Activated B cell treated with CpG ODN at 0.5 μM for 24 hours (primary cell): Measurements from ENCODE around the gene DNMT3B. TPM values are rescaled to one million over a fixed set of nuclear protein-coding genes. Genes with fewer than 3 reads are reported as not detected.

Experiments
- ATAC-seq: fragments of 200-7000 bp; cut with Tn5 transposase; one replicate; pipeline ENCODE4 v1.10.0; 2021; ENCODE audit warnings: low read depth, mild to moderate bottlenecking, moderate library complexity
- CTCF ChIA-PET: fragments of 350-600 bp; sonication (Branson Sonifier 250); formaldehyde crosslinking; loops from one replicate; lab custom pipeline; 2021; ENCODE audit warnings: antibody characterized with exemption; lab: Charles Lee
- POLR2A ChIA-PET: fragments of 350-600 bp; sonication (Branson Sonifier 250); formaldehyde crosslinking; loops from one replicate; lab custom pipeline; 2021; ENCODE audit warnings: antibody characterized with exemption; lab: Charles Lee
- DNase-seq: peaks from one replicate; pipeline ENCODE4 v3.0.0; 2022
- H3K27ac Mint-ChIP-seq: one replicate; pipeline ENCODE4 v1.8.0; 2020; ENCODE audit warnings: mixed read lengths
- H3K27me3 Mint-ChIP-seq: one replicate; pipeline ENCODE4 v1.8.0; 2021; ENCODE audit warnings: mixed read lengths
- H3K36me3 Mint-ChIP-seq: one replicate; pipeline ENCODE4 v1.8.0; 2021; ENCODE audit warnings: low read depth, mixed read lengths
- H3K4me1 Mint-ChIP-seq: one replicate; pipeline ENCODE4 v1.8.0; 2021; ENCODE audit warnings: mixed read lengths
- H3K4me3 Mint-ChIP-seq: one replicate; pipeline ENCODE4 v1.8.0; 2020; ENCODE audit warnings: mild to moderate bottlenecking, mixed read lengths
- H3K9me3 Mint-ChIP-seq: one replicate; pipeline ENCODE4 v1.8.0; 2020; ENCODE audit warnings: mixed read lengths
- CTCF ChIP-seq: fragments of 200-600 bp; IDR thresholded peaks from one replicate; pipeline ENCODE4 v1.8.0; 2022; ENCODE audit warnings: antibody characterized with exemption, mild to moderate bottlenecking
- intact Hi-C: fragments of 100-400 bp; cut with micrococcal nuclease; formaldehyde crosslinking; loops from one replicate; pipeline ENCODE4 v1.15.1; 2024
- total RNA-seq: library from RNA; stranded (reverse); gene quantifications from 2 replicates; pipeline ENCODE4 v1.2.3, GENCODE V29; 2022

Gene DNMT3B
- total RNA-seq, 1 donor from 2014 or later, result 0.20 TPM

DNA sequence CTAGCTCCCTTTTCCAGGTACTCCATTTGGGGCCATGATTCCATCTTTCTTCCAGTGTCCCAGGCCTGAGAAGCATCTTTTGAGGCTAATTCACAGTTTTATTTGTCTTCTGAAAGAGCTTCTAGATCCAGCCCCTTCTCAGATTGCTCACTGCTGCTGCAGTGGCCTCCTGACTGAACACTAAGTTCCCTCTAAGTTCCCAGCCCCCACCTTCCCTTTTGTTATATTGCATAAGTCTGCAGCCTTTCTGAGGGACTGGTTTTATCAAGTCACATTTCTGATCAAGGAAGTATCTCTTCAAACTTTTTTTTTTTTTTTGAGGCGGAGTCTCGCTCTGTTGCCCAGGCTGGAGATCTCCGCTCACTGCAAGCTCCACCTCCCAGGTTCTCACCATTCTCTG, 68.3 kb downstream of the DNMT3B start:
- Mint-ChIP-seq H3K27me3 (no peaks in the 10 kb centered on the region), H3K36me3 (peaks cover 86% of the 10 kb centered on the region), H3K9me3 (no peaks in the 10 kb centered on the region), H3K4me1 (peaks cover 9% of the 10 kb centered on the region), H3K27ac (no peak overlapping the region), H3K4me3 (no peak overlapping the region)
- DNase-seq (no peak), ATAC-seq (no peak)
- CTCF ChIA-PET, result interaction anchor here (0.7 to 0.9 kb wide), 2 partner anchors 10 to 41 kb away, joined by 3 read pairs; no protein-coding TSS in a partner anchor
- TF ChIP-seq CTCF, result no peak
- POLR2A ChIA-PET, result interaction anchor here (1.3 to 1.6 kb wide), 2 partner anchors 10 to 87 kb away, joined by 4 to 6 read pairs; partner anchors contain the start of genes COMMD7 and MAPRE1
- intact Hi-C loops, result loop anchor here (5.0 kb wide), 1 partner anchor 38 kb away; no protein-coding TSS in a partner anchor

DNA sequence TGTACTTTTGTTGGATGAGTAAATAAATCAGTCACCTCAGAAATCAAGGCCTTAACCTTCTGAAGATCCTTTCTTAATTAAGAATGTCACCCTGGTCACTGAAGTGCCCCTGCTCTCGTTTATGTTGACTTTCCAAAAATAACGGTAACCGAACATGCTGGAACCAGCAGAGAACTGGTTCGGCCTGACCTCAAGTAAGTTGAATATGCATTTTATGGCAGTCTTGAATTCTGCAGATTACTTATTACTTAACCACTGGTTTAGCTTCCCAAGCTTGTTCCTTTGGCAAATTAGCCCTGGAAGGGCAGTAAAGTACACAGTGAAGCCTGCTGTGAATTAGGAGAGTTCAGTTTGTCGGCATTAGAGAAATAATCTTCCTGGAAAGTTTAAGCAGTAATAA, 69.8 kb downstream of the DNMT3B start:
- DNase-seq (no peak), ATAC-seq (no peak)
- Mint-ChIP-seq H3K4me3 (no peak overlapping the region), H3K36me3 (peaks cover 87% of the 10 kb centered on the region), H3K27me3 (no peaks in the 10 kb centered on the region), H3K4me1 (peaks cover 9% of the 10 kb centered on the region), H3K27ac (no peak overlapping the region), H3K9me3 (no peaks in the 10 kb centered on the region)
- TF ChIP-seq CTCF, result no peak
- ChIA-PET POLR2A (no interaction called here), CTCF (no interaction called here)
- intact Hi-C loops, result loop anchor here (5.0 kb wide), 1 partner anchor 40 kb away; no protein-coding TSS in a partner anchor

- no peak overlapping the region for H3K27ac Mint-ChIP-seq
- H3K4me1 Mint-ChIP-seq, result peaks cover 9% of the 10 kb centered on the region
- H3K27me3 Mint-ChIP-seq, result no peaks in the 10 kb centered on the region
- intact Hi-C loops, result loop anchor here (5.0 kb wide), 1 partner anchor 40 kb away; no protein-coding TSS in a partner anchor
- TF ChIP-seq CTCF, result no peak
- POLR2A ChIA-PET, result no interaction called here
- DNase-seq (no peak), ATAC-seq (no peak)
- no peaks in the 10 kb centered on the region for H3K9me3 Mint-ChIP-seq
- no peak overlapping the region for H3K4me3 Mint-ChIP-seq
- H3K36me3 Mint-ChIP-seq, result peaks cover 86% of the 10 kb centered on the region
- CTCF ChIA-PET, result no interaction called here
Observed at GRCh38 chr20:32832664-32833063, 70.5 kb downstream of the DNMT3B start.

DNA sequence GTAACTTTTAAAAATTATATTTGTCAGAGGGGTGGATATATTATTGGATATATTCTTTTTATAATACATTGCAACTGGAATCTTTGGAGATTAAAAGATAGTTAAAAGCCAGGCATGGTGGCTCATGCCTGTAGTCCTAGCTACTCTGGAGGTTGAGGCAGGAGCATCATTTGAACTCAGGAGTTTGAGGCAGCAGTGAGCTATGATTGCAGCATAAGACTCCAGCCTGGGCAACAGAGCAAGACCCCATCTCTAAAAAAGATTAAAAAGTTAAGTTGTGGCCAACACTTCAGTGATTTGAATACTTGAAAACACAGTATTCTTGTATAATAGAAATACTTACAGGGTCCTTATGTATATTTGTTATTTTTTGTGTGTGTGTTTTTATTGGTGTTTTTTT, 72.8 kb downstream of the DNMT3B start:
- Mint-ChIP-seq H3K4me3 (no peak overlapping the region), H3K36me3 (peaks cover 88% of the 10 kb centered on the region), H3K27ac (no peak overlapping the region), H3K27me3 (no peaks in the 10 kb centered on the region), H3K4me1 (peaks cover 3% of the 10 kb centered on the region), H3K9me3 (no peaks in the 10 kb centered on the region)
- POLR2A ChIA-PET, result no interaction called here
- TF ChIP-seq CTCF, result no peak
- DNase-seq (no peak), ATAC-seq (no peak)
- intact Hi-C loops, result loop anchor here (5.0 kb wide), 1 partner anchor 43 kb away; no protein-coding TSS in a partner anchor
- CTCF ChIA-PET, result no interaction called here

DNA sequence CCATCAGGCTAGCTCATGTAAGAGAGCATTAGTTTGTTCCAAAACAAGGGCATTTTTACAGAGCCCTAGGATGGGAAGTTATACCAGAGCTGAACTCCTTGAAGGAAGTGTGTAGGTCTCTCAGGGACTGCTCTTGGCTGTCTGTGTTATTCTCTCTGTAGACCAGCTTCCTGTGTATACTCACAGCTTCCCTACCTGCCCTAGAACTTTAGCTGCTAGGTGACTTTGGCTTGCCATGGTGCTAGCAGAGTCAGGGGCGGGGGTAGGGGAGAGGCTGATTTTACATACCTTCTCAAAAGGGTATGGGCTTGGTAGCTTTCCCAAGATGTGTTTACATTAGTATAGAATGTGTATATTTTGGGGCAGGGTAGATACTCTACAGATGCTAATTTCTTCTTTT, 75.0 kb downstream of the DNMT3B start:
- H3K27ac Mint-ChIP-seq, result no peak overlapping the region
- H3K4me1 Mint-ChIP-seq, result peaks cover under 1% of the 10 kb centered on the region
- ChIA-PET CTCF (no interaction called here), POLR2A (no interaction called here)
- H3K4me3 Mint-ChIP-seq, result no peak overlapping the region
- no peak for ATAC-seq
- DNase-seq, result no peak
- no peaks in the 10 kb centered on the region for H3K9me3 Mint-ChIP-seq
- no peak for TF ChIP-seq CTCF
- no peaks in the 10 kb centered on the region for H3K27me3 Mint-ChIP-seq
- H3K36me3 Mint-ChIP-seq, result peaks cover 82% of the 10 kb centered on the region
- intact Hi-C loops, result no loop called here
